Spleen (tissue), 11 donors: ENCODE measurements around the gene SNU13. TPM values are rescaled to one million over a fixed set of nuclear protein-coding genes. Genes with fewer than 3 reads are reported as not detected.

Source experiments
- DNase-seq: peaks from one replicate; pipeline ENCODE4 v3.0.0-alpha.2; 2020
- H3K27ac ChIP-seq, 8 donors: fragments of 200-600 bp; sonication (generic) in 7 of 8; 1 replicate in 4 of 8; 2 replicates in 4 of 8; pipeline versions ENCODE4 v1.5.0 to v1.8.0; 2016 to 2021; ENCODE audit warnings: inconsistent platforms in 4 of 8, mild to moderate bottlenecking in 4 of 8, moderate library complexity in 1 of 8
- H3K27me3 ChIP-seq, 7 donors: fragments of 200-600 bp; sonication (generic) in 6 of 7; replicated peaks in 1 of 7; 1 replicate in 4 of 7; 2 replicates in 3 of 7; pipeline versions ENCODE4 v1.5.0 to v1.8.0; 2016 to 2021; ENCODE audit warnings: inconsistent platforms in 3 of 7, mild to moderate bottlenecking in 1 of 7
- H3K36me3 ChIP-seq, 6 donors: fragments of 200-600 bp; sonication (generic) in 5 of 6; 1 replicate in 4 of 6; 2 replicates in 2 of 6; pipeline versions ENCODE4 v1.5.0 to v1.8.0; 2016 to 2021; ENCODE audit warnings: inconsistent platforms in 2 of 6
- H3K4me1 ChIP-seq, 6 donors: fragments of 200-600 bp; sonication (generic) in 5 of 6; 1 replicate in 3 of 6; 2 replicates in 3 of 6; pipeline versions ENCODE4 v1.5.0 to v1.8.0; 2016 to 2021; ENCODE audit warnings: inconsistent platforms in 3 of 6
- H3K4me3 ChIP-seq, 8 donors: fragments of 200-600 bp; sonication (generic) in 7 of 8; 1 replicate in 4 of 8; 2 replicates in 4 of 8; pipeline versions ENCODE4 v1.5.0 to v1.8.0; 2016 to 2021; ENCODE audit warnings: inconsistent platforms in 4 of 8, mild to moderate bottlenecking in 4 of 8, moderate library complexity in 2 of 8
- H3K9me3 ChIP-seq, 8 donors: fragments of 200-600 bp; sonication (generic) in 7 of 8; 1 replicate in 4 of 8; 2 replicates in 4 of 8; pipeline versions ENCODE4 v1.5.0 to v1.8.0; 2016 to 2021; ENCODE audit warnings: inconsistent platforms in 4 of 8
- CTCF ChIP-seq, 11 experiments: fragments of 200-600 bp in 7 of 11; fragments of 450-650 bp in 4 of 11; sonication (generic) in 4 of 11; IDR thresholded peaks in 8 of 11; conservative IDR thresholded peaks in 3 of 11; 1 replicate in 7 of 11; 2 replicates in 4 of 11; pipeline versions ENCODE4 v1.4.0 to v1.8.0; 2016 to 2021; ENCODE audit warnings: antibody characterized with exemption in 11 of 11, inconsistent platforms in 4 of 11, mild to moderate bottlenecking in 1 of 11
- POLR2A ChIP-seq, 3 donors: fragments of 450-650 bp; IDR thresholded peaks; one replicate each; pipeline ENCODE4 v1.5.1; 2017; ENCODE audit warnings: antibody characterized with exemption in 3 of 3, mild to moderate bottlenecking in 1 of 3
- POLR2AphosphoS5 ChIP-seq, 3 donors: sonication (generic); formaldehyde crosslinking; IDR thresholded peaks; one replicate each; pipeline ENCODE4 v1.5.1; 2017; ENCODE audit warnings: antibody characterized with exemption in 3 of 3
- WGBS, 5 donors: extraction: QIAGEN DNeasy Blood & Tissue Kit in 3 of 5; methylation state at CpG; one replicate each; pipeline versions ENCODE4 v1.1.5 to v1.1.7; 2013 to 2018; 5-methylcytosine and 5-hydroxymethylcytosine counted together
- intact Hi-C: fragments of 100-400 bp; cut with DNase I; formaldehyde crosslinking; loops from one replicate; pipeline ENCODE4 v1.15.0; 2023; ENCODE audit warnings: low total_unique reads
- polyA plus RNA-seq, 3 donors: library from polyadenylated mRNA; stranded (reverse); fragments of 200-250 nt; gene quantifications; one replicate each; pipeline ENCODE4 v1.2.1, GENCODE V29; 2013
- total RNA-seq, 7 donors: library from RNA; depleted of rRNA in 3 of 7; stranded (reverse); fragments of >200 nt in 3 of 7; fragmentation: NEBNext Ultra II Directional in 4 of 7; extraction: Animal tissue kit (Norgen Biotek cat#: 25700) in 4 of 7; gene quantifications; one replicate each; pipeline versions ENCODE4 v1.1.0 to v1.2.1, GENCODE V29; 2016 to 2021
- donor health status: healthy with polysubstance abuse.
- donor health status: DM: no; HTN: no; CAD: no; lungs with moderate emphysema.
- donor health status: DM: no; HTN: no; CAD: no.
- donor health status: Bipolar disorder and iron deficiency.
- donor health status: healthy.
- donor health status: DM: no; HTN: no; CAD: no.
- donor health status: DM: yes; HTN: yes; CAD: no.

SNU13 gene
- total and polyA plus RNA-seq, 10 donors, result 89.0 to 165 (median 111) TPM

DNA sequence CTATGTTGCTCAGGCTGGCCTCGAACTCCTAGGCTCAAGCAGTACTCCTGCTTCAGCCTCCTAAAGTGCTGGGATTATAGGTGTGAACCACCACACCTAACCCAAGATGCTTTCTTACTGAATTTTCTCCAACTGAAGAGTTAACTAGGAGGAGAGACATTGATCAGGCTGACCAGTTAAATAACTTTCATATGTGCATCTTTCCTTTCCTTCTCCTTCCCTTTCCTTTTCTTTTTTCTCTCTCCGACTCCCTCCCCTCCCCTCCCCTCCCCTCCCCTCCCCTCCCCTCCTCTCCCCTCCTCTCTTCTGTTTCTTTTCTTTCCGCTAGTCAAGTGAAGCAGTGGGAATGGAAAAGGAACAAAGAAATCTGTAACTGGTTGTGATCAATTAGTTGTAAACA lies 40.9 kb downstream of the SNU13 start:
- H3K4me3 ChIP-seq, result no peak overlapping the region
- intact Hi-C loops, result no loop called here
- H3K27ac ChIP-seq, result no peak overlapping the region
- no peaks in the 10 kb centered on the region for H3K27me3 ChIP-seq
- WGBS, 5 donors, result 79 to 98% (median 85%) methylated on average over 3 of the region's 3 CpGs
- H3K36me3 ChIP-seq, result peaks cover 9 to 100% (median 91%) of the 10 kb centered on the region in 6 donors
- no peaks in the 10 kb centered on the region for H3K9me3 ChIP-seq
- TF ChIP-seq POLR2AphosphoS5 (IDR thresholded peaks at IDR 0.05) (no peak), POLR2A (IDR thresholded peaks at IDR 0.05) (no peak), CTCF (IDR thresholded peaks at IDR 0.05 in 8 of 11, conservative IDR thresholded peaks at IDR 0.05 in 3 of 11) (no peak)
- no peak for DNase-seq
- peaks cover 0 to 6% (median 0%) of the 10 kb centered on the region in 6 donors for H3K4me1 ChIP-seq

- intact Hi-C loops, result no loop called here
- WGBS, 5 donors, result 86 to 98% (median 95%) methylated on average over 6 of the region's 6 CpGs
- Histone ChIP-seq H3K4me1 (no peaks in the 10 kb centered on the region), H3K4me3 (no peak overlapping the region), H3K9me3 (no peaks in the 10 kb centered on the region), H3K27me3 (no peaks in the 10 kb centered on the region), H3K36me3 (peaks cover 9 to 100% (median 95%) of the 10 kb centered on the region in 6 donors), H3K27ac (no peak overlapping the region)
- TF ChIP-seq CTCF (IDR thresholded peaks at IDR 0.05 in 8 of 11, conservative IDR thresholded peaks at IDR 0.05 in 3 of 11), result no peak
- TF ChIP-seq POLR2AphosphoS5 (IDR thresholded peaks at IDR 0.05), result no peak
- TF ChIP-seq POLR2A (IDR thresholded peaks at IDR 0.05), result no peak
- DNase-seq, result no peak
Measured at GRCh38 chr22:41642331-41643110, 46.1 kb downstream of the SNU13 start.

DNA sequence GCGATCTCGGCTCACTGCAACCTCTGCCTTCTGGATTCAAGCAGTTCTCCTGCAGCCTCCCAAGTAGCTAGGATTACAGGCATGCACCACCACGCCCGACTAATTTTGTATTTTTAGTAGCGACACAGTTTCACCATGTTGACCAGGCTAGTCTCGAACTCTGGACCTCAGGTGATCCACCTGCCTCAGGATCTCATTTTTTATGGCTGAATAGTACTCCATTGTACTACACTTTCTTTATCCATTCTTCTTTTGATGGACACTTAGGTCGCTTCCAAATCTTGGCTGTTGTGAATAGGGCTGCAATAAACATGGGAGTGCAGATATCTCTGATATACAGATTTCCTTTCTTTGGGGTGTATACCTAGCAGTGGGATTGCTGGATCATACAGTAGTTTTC lies 46.8 kb downstream of the SNU13 start:
- intact Hi-C loops, result no loop called here
- no peak for DNase-seq
- H3K4me3 ChIP-seq, result no peak overlapping the region
- 95 to 100% (median 98%) methylated on average over 7 of the region's 7 CpGs for WGBS, 5 donors
- no peaks in the 10 kb centered on the region for H3K27me3 ChIP-seq
- no peak overlapping the region for H3K27ac ChIP-seq
- H3K4me1 ChIP-seq, result no peaks in the 10 kb centered on the region
- no peak for TF ChIP-seq POLR2A (IDR thresholded peaks at IDR 0.05)
- TF ChIP-seq POLR2AphosphoS5 (IDR thresholded peaks at IDR 0.05), result no peak
- TF ChIP-seq CTCF (IDR thresholded peaks at IDR 0.05 in 8 of 11, conservative IDR thresholded peaks at IDR 0.05 in 3 of 11), result no peak
- no peaks in the 10 kb centered on the region for H3K9me3 ChIP-seq
- peaks cover 7 to 100% (median 95%) of the 10 kb centered on the region in 6 donors for H3K36me3 ChIP-seq

- Histone ChIP-seq H3K4me1 (no peaks in the 10 kb centered on the region), H3K9me3 (no peaks in the 10 kb centered on the region), H3K36me3 (peaks cover 5 to 100% (median 92%) of the 10 kb centered on the region in 6 donors), H3K27ac (no peak overlapping the region), H3K4me3 (no peak overlapping the region), H3K27me3 (no peaks in the 10 kb centered on the region)
- intact Hi-C loops, result no loop called here
- DNase-seq, result no peak
- no peak for TF ChIP-seq POLR2AphosphoS5 (IDR thresholded peaks at IDR 0.05)
- TF ChIP-seq POLR2A (IDR thresholded peaks at IDR 0.05), result no peak
- TF ChIP-seq CTCF (IDR thresholded peaks at IDR 0.05 in 8 of 11, conservative IDR thresholded peaks at IDR 0.05 in 3 of 11), result no peak
- WGBS, 5 donors, result 92 to 96% (median 94%) methylated on average over 4 to 5 of the region's 5 CpGs
Measured at GRCh38 chr22:41638748-41639147, 49.9 kb downstream of the SNU13 start.
